Stimulated activated CD4-positive, alpha-beta T cell treated with anti-CD3 and anti-CD28 coated beads, TNF-alpha, amount 100 ng/mL, for 4 hours (primary cell): ENCODE data around the gene GALNT17.

ENCODE experiments used
- DNase-seq, 3 experiments: peaks; one replicate each; pipeline ENCODE4 v3.0.0-alpha.2; 2020; ENCODE audit warnings: low read depth in 3 of 3

The GALNT17 gene

DNA sequence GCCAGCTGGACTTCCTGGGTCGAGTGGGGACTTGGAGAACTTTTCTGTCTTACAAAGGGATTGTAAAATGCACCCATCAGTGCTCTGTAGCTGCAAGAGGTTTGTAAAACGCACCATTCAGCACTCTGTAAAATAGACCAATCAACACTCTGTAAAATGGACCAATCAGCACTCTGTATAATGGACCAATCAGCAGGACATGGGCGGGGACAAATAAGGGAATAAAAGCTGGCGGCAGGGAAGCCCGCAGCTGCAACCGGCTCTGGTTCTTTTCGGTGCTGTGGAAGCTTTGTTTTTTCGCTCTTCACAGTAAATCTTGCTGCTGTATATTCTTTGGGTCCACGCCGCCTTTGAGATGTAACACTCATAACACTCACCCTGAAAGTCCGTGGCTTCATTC, 151.9 kb downstream of the GALNT17 start:
- DNase-seq: no peak

- no peak for DNase-seq
These were observed 153.7 kb downstream of the GALNT17 start for GRCh38 chr7:71285571-71286145.

DNA sequence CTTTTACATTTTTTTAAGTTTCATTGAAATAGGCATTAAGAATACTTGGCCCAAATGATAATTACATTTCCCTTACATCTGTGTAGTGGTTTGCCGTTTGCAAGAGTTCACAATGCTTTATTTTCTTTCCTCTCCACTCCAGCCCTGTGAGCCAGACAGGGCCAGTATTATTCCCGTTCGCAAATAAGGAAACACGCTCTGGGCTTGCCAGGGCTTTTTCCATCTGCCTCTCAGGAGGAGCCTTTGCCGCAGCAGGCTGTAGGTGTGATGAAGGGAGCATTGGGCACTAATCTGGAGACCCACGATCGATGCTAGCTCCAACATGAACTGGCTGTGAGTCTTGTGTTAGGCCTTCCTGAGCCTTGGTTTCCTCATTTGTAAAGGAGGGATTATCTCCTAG, 154.4 kb downstream of the GALNT17 start:
- no peak for DNase-seq

DNA sequence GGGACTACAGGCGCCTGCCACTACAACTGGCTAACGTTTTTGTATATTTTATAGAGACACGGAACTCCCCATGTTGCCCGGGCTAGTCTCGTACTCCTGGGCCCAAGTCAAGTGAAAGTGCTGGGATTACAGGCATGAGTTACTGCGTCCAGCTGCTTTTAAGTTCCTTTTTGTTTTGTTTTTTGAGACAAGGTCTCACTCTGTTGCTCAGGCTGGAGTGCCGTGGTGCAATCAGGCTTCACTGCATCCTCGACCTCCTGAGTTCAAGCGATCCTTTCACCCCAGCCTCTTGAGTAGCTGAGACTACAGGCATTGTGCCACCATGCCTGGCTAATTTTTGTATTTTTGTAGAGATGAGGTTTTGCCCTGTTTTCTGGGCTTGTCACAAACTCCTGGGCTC, 155.0 kb downstream of the GALNT17 start:
- no peak for DNase-seq

GRCh38 chr7:71290452-71290851, 158.5 kb downstream of the GALNT17 start:
- DNase-seq: no peak

GRCh38 chr7:71298378-71298777, 166.4 kb downstream of the GALNT17 start:
- no peak for DNase-seq

GRCh38 chr7:71300086-71300485, 168.1 kb downstream of the GALNT17 start:
- DNase-seq: no peak

GRCh38 chr7:71300603-71301002, 168.7 kb downstream of the GALNT17 start:
- no peak for DNase-seq

GRCh38 chr7:71301167-71301566, 169.2 kb downstream of the GALNT17 start:
- DNase-seq: no peak

DNA sequence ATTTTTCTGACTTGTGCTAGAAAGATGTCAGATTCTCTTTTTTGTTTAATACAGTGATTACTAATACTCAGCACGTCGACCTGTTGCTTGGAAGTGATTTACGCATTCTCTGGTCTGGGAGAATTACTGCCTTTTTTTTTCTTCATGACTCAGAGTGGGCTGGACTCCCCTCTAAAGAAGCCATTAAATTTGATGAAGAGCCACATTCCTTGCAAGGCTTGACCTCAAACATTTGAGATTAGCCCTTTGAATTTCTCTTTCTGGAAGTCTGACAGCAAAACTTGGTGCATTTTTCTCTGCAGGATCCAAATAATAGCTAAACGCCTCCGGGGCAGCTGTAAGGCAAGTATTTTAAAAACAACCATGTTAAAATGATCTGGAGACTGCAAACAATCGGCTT, 171.6 kb downstream of the GALNT17 start:
- no peak for DNase-seq

GRCh38 chr7:71308096-71308495, 176.2 kb downstream of the GALNT17 start:
- DNase-seq: no peak

GRCh38 chr7:71311576-71311975, 179.6 kb downstream of the GALNT17 start:
- DNase-seq: no peak

DNA sequence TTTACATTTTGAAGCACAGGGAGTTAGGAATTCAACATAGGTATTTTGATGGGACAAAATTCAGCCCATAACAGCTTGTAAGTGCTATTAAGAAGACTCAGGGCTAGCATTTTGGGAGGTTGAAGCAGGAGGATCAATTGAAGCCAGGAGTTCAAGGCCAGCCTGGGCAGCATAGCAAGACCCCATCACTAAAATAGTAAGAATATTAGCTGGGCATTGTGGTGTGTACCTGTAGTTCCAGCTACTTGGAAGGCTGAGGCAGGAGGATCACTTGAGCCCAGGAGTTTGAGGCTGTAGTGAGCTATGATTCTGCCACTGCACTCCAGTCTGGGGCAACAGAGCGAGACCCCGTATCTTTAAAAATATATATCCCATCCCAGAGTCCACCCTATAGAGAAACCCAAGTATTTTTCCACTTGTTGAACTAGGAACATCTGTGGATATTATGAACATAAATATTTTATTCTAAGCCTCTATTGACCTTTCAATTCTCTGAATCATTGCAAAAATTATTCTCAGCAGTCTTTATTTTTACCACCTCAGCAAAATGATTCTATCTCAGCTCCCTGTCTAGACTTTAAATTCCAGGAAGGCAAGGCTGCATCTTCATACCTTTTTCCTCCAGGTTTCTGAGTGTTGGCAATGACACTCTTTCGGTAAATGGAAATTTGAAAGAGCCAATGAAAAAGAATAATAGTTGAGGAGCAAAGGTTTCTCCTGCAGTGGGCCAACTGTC, 181.0 kb downstream of the GALNT17 start:
- DNase-seq: no peak

- no peak for DNase-seq
These were observed 181.6 kb downstream of the GALNT17 start for GRCh38 chr7:71313553-71313952.

DNA sequence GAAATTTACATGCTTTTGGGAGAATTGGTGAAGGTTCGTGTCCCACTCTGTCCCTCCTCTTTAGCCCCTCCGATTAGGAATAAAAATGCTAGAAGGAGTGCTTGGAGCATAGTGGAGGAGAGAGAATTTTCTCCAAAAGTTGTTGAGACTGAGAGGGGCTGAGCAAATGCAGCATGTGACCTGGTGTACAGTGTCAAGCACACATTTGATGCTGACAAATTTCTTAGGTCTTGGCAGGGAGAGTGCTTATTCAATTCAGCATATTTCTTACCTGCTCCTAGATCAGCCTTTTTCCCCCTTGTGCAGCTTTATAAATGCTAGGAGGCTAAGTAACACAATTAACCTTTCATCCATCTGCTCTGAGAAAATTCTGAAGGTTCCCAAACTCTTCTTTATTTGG, 189.0 kb downstream of the GALNT17 start:
- DNase-seq: no peak

DNA sequence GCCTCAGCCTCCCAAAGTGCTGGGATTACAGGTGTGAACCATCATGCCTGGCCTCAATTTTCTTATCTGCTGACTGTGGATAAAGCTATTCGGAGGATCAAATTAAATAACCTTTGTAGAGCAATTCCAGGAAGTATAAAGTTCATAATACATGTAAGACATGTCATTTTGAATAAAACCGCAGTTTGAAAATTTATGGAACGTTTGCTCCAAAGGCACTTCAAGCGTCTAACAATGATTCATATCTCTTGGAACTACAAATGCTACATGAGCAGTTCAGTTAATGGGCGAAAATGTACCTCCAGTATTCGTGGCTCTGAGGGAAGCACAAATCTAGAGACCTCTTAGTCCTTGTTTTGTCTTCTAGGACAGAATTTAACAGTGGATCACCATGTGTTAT, 190.3 kb downstream of the GALNT17 start:
- DNase-seq: no peak

GRCh38 chr7:71323726-71324125, 191.8 kb downstream of the GALNT17 start:
- no peak for DNase-seq

DNA sequence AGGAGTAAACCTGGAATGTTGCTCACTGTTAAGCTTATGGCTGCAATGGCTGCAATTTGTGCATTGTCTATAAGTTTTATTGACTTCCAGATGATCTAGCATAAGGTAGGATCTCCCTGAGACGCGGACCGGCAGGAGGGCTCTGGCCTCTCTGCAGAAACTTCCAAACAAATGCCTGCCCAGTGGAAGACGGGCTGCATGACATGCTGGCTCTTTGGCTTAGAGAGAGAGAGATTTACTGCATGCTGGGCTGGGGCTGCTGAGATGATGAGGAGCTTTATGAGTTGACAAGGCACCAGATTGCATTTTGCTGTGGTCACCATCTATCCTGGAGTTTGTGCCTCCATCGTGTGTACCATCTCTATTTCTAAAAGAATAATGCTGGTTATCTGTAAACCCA, 193.2 kb downstream of the GALNT17 start:
- no peak for DNase-seq

- no peak for DNase-seq
These were observed 194.7 kb downstream of the GALNT17 start for GRCh38 chr7:71326595-71326994.

DNA sequence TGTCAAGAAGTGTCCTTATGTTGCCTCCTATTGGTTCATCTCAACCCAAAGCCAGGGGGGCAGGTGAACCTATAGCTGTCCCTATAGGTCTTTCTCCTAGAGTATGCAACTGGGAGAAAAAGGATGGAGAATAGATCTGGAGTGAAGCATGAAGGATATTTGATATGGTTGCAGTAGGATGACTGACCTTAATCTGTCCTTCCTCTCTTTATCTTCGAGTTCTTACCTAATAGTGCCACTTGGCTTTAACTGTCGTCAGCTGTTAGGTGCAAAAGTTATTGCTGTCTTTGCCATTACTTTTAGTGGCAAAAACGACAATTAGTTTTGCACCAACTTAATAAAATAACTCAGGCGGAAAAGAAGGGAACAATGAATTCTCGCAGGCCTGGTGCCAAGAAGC, 196.0 kb downstream of the GALNT17 start:
- no peak for DNase-seq

DNA sequence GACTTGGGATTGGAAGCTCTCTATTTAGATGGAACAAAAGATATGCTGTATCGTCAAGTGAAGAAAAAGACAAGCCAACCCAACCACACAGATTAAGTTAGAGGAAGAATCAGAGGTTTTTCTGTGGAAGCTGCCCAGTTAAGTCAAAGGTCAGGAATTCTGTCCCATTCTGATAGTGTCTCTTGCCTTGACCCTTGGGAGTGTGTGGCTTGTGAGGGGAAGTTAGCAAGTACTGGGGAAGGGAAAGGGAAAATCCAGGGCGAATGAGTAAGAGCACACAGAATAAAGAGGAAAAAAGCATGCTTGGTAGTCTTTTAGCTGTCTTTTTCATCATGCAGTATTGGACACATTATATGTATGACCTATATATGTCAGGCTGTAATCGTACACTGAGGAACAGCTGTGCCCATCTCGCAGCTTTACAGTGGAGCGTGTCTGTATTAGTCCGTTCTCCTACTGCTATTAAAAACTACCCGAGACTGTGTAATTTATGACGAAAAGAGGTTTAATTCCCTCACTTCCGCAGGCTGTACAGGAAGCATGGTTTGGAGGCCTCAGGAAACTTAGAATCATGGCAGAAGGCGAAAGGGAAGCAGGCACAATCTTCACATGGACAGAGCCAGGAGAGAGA, 197.2 kb downstream of the GALNT17 start:
- DNase-seq: no peak

- no peak for DNase-seq
These were observed 200.3 kb downstream of the GALNT17 start for GRCh38 chr7:71332207-71332606.

DNA sequence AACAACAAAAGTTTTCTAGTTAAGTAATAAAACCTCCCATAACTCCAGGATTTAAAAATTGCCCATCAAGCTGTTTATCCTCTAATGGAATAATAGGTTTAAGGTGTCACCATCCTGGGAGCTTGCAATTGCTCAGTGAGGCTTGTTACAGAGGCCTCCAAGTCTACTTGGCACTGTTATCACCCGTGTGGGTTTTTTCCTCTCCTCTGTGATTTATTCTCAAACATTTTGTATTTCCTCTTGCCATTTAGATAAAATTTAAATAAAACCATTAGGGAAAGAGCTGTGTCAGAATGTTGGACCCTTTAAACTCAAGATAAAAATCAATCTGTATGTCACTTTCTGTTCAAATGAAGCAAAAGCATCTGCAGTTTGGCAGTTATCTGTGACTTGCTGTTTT, 202.6 kb downstream of the GALNT17 start:
- no peak for DNase-seq
